GM18511 (cell line): ENCODE data around the gene MID1.

Experiments used
- ATAC-seq: cut with Tn5 transposase; IDR thresholded peaks from one replicate; pipeline ENCODE4 v1.9.1; 2021; ENCODE audit warnings: mild to moderate bottlenecking, moderate library complexity; ENCODE audit not compliant: unreplicated experiment

The MID1 gene

DNA sequence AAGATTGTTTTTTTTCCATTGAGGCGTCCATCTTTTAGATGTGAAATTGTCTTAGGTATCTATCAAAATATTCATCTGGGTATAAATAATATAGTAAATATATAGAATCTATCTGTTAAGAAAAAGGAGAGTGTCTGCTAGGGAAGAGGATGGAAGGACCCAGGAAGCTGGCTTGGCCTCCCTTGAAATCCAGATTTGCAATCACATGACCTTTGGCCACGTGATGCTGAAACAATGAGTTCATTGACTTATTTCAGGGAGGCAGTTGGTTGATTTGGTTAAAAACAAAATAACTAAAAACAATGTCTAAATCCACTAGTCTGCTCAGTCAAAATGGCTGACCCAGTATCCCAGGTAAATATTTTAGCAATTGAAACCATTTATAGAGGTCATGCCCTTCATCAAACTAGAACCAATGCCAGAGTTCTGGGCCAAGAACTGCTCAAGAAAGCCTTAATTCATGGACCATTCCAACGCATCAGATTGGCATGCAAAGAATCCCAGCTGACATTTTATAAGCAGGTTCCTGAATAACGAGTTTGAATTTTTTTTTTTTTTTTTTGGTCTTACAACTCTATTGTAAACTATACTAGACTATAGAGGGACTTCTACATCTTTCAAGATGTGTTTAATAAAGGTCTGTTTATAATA lies 172.7 kb downstream of the MID1 start:
- no peak for ATAC-seq

DNA sequence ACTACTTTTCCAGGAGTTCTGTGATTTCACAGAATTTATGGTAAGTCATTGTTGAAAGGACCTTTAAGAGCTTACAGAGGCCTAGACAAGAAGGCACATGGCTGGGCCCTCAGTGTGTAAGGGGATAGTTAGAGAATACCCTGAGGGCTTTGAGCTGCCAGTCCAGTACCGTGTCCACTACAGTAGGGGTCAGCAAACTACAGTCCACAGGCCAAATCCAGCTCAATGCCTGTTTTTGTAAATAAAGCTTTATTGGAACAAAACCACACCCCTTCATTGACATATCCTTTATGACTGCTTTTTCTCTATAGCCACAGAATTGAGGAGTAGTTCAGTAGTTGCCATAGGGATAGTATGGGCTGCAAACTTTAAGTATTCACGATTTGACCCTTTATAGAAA lies 176.2 kb downstream of the MID1 start:
- ATAC-seq, result no peak

DNA sequence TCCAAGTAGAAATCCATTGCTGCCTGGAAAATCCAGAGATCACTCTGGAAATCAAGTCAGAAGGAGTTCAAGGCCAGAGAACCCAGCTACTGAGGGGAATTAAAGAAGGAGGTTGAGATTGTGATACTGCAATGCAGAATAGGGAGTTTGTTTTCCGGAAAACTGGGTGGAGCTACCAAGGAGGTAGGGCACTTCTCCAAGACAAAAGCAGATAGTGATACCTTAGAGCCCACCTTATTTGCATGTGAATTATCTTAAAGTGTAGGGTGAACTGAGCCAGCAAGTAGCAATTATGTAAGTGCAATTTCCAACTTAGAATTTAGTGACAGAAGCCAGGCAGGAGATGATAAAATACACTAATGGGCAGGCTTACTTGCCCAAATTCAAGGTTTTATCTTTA lies 178.9 kb downstream of the MID1 start:
- no peak for ATAC-seq

DNA sequence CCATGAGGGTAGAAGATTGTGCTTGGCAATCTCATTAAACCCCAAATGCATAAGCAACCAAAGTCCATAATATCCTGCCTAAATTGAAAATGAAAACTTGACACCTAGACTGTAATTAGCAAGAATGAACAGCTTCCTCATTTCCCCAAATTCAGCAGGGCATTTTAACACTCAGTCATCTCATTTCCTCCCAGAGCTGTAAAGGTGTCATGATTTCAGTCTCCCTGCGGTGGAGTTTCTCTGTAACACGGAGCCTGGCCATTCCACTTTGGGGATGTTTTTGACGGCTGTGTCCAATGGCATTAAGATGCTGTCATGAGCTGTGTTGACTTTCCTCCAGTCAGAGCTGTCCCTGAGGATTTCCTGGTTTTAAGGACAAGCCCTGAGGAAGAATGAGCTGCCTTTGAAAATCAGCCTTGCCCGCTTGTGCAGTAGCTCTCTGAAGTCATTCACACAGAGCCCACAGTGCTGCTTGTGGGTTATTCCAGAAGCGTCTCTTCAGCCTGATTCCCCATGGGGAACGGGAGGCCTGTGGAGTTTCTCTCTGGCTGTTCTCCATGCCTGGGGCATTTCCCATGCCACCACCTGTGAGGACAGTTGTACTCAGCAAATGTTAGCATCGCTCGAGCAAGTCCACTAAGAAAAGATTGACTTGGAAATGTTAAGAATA lies 187.0 kb downstream of the MID1 start:
- ATAC-seq, result no peak

DNA sequence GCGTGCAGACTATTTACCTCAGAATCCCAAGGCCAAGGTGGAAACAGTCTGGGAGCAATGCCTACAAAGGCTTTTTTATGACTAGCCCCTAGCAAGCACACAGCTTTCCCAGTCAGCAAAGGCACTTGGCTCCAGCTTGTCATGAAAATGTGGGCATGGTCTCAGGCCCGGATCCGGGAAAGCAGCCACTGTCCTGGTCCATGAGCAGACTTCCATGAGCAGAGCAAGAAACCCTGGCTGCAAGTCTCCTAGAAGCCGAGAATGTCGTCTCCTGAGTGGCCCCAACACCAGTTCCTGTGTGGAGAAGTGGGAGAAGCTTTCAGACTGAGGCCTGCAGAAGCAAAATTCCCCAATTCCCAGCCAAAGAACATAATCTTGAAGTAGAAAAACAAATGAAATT lies 190.5 kb downstream of the MID1 start:
- ATAC-seq, result no peak

DNA sequence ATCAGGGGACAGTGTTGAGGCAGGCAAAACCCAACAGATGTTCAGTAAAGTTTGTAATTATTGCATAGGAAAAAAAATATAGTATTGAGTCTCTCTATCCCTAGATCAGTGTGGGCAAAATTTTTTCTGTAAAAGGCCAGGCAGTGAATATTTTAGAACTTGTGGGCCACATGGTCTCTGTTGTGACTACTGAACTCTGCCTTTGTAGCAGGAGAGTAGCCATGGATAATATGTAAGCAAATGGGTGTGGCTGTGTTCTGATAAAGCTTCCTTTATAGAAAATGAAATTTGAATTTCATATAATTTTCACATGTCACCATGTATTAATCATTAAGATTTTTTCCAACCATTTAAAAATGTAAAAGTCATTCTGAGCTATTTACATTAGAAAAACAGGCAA lies 193.1 kb downstream of the MID1 start:
- ATAC-seq, result no peak

DNA sequence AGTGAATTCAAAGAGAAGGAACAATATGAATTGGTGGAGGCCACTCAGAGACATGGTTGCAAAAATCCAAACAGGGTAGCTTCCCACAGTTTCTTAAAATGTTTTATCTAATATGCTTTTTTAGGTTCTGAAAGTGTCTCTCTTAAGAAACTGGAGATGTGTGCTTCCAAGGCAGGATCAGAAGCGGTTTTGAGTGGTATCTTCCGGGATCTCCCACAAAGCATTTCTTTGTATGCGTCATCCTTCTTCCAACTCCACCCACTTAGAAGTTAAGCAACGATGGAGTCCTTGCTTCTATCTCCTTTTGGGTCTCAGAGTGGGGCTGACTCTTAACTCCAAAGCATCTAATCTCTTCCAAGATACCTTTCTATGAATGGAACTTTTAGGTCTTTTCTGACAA lies 196.7 kb downstream of the MID1 start:
- no peak for ATAC-seq

DNA sequence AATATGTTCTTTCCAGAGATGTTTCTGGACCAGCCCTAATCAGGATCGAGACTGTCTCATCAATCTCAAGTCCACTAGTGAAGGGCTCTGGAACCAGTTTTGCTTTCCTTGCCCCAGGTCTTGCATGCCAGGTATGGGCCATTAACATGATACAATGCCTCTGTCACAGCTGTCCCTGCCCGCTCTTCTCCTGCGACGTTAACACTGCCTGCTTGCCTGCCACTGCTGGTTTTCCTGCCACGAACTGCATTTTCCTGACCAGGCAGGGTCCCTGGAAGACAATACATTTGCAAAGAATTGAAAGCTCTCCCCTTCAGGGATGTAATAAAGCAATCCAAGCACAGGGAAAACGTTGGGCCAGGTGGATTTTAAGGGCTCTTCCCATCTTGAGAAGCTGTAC lies 200.3 kb downstream of the MID1 start:
- ATAC-seq, result no peak

DNA sequence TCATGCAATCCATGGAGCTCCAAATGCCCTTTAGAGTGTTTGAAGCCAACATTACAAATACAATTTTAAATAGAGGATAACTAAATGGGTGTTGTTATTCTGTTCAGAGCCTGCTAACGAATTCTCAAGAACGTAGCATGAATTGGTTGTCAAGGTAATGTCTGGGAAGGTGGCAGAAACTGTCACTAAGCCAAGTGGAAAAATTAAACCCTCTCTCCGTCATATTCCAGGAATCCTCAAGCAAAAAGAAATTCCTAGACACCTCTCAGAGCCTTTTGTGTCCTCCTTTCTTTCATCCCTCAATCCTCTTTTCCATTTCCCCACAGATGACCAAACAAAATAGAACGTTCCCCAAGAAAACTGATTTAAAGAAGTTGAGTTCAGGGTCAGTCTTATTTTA lies 204.0 kb downstream of the MID1 start:
- ATAC-seq, result no peak

DNA sequence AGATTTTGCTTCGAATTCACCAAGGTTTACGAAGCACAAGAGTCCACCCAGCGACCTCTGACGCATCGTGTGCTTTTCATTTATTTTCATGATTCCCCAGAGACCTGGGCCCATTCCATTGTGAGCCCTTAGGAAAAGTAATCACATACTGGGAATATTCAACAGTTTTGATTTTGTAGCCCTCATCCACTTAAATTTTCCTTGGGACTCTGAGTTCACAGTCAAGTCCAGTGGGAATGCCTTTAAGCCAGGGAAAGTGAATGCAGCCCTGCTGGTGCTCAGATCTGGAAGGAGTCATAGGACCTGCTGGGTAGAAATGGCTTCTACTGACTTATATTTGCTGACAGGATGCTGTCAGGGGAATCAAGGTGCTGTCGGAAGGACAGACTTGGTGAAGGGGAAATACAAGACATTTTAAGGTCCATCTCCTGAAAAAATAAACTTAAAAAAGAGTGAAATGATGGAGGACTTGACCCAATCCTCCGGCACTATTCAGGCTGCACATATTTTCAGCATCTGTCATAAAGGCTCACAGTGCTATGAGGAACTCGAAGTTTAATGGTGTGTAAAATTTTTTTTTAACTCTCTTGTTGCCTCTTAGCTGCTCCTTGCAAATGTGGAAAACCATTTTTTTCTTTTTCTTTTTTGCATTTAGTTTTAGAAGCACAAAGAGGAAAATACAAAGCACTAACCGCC lies 204.9 kb downstream of the MID1 start:
- ATAC-seq, result no peak

DNA sequence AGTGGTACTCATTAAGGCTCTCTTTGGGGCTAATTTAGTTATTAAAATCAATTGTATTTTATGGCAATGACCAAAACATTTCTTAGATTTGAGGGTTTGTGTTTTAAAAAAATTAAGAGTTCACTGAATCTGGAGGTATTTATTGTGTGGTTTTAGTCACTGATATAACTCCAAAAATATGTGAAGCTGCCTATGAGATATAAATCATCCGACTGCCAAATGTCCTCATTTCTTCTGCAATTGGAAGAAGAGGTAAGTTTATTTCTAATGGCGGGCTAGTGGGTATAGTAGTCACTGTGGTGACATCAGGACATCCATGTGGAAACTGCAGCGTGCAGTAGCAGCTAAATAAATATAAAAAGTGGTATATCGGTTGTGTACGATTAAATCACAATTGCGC lies 205.5 kb downstream of the MID1 start:
- no peak for ATAC-seq

DNA sequence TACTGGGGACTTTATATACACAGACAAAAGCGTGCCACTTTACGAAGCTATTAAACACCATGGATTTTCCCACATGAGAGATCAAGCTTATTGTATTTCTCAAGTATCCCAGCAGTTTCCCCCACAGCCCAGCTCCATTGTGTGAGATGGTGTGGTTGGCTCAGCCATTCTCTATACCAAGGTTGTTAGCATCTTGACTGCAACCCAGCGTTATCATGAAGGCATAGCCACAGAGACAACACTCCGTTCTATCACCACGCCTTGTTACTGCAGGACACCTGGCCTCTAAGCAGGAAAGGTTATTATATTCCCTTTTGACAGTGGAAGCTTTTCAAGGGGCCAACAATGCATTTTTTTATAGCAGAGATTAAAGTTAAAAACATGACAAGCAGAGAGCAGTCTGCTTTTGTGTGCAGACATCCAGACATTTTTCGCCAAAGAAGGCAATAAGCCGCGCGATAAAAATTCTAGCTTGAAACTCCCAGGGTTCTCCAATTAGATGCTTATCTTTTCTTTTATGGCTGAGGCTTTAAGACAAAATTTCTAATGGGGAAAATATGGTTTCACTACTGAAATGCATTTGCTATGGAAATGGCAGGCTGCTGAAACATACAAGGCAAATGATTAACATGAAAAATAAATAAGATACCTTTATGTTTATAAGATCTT lies 206.1 kb downstream of the MID1 start:
- ATAC-seq, result no peak

DNA sequence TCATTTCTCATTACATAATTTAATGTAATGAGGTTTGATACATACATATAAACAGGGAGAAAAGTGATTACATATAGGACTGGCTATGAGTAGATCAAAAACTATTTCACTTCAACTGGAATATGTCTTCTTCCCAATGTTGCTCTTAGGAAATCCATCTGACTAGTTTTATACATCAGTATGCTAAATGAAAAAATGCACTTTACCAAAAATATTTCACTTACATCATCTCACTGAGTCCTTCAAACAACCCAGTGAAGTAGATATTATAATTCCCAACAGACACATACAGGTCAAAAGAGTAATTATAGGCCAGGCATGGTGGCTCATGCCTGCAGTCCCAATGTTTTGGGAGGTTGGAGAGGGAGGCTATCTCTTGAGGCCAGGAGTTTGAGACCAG lies 215.9 kb downstream of the MID1 start:
- no peak for ATAC-seq

DNA sequence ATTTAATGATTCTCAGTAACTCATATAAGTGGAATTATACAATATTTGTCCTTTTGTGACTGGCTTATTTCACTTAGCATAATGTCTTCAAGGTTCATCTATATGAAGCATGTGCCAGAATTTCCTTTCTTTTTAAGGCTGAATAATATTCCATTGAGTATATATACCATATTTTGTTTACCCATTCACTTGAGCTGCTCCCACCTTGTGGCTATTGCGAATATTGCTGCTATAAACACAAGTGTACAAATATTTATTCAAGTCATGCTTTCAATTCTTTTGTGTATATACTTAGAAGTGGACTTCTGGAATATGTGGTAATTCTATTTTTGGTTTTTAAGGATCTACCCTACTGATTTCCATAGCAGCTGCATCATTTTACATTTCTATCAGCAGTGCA lies 219.1 kb downstream of the MID1 start:
- no peak for ATAC-seq

DNA sequence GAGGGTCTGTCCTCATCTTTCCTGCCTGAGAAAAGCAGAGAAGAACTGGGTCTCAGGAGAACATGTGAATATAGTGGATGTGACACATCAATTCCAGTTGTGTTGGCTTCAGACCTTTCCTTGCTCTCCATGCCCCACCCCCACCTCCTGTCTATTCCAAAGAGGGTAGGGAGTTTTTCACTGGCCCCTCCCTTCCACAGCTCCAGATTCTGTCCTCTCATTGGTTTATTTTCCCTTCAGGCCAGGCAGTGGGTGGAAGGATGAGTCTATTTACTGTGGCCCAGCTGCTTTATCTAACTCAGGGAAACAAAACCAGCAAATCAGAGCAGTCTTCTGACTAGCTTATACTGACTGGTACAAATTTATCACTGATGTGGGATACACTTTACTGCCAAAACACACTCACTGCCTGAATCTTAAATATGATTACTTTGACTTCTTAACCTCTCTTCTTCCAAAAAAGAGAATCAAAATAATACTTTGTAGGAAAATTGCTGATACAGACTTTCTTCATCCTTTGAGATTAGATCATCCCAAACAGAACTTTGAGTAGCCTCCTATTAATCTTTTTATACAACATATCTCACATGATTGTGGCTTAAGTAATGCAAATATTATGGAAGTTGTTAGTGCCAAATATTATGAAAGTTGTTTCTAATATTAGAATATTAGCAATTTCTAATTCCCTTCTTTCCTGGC lies 221.2 kb downstream of the MID1 start:
- no peak for ATAC-seq

DNA sequence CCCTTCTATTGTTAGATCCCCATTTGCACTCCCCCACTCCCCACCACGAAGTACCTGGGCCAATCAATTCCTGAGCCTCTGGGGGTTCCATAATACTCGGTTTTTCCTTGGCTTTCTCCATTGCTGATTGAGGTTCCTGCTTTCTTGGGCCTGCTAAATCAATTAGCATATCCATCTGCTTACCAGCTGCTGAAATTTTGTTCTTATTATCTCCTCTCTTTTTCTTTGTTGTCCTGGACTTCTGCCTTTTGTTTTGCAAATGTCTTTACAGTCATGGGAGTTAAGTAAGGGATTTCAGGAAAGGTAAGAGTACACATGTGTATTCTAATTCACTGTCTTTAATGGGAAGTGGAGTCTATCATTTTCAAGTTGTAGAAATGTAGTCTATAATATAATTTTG lies 222.2 kb downstream of the MID1 start:
- ATAC-seq, result no peak

DNA sequence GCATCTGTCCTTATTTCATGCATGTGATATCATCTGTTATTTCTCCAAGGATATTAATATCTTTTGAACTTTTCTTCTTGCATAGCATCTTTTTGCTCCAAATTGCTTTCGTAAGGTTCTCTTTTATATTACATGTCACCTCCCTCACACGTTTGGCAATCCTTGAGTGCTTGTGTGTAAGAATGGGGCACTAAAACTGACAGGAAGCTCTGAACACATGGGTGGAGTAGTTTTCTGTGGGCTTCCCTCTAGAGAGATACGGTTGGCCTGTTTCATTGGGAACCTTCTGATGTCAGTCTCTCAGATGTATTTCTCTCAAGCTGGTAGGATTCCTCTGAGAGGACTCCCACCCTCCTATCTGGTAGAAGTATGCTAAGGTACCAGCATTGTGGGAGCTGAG lies 223.0 kb downstream of the MID1 start:
- no peak for ATAC-seq

DNA sequence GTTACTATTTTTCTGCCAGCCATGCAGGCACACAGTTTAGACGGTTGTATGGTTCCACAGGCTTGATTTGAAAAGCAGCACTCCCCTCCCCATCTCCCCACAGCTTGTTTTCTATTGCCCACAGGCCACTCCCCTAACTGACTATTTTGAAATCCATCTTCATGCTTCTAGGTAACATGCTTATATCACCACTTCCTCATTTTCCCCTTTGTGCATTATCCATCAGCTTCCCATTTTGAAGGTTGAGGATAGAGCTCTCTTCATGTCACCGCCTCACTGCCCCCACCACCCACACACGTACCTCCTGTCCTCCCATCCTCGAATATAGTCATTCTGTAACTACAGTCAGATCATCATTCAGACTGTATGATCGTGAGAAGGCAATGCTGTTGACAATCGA lies 224.7 kb downstream of the MID1 start:
- ATAC-seq, result no peak
